Endometrium (tissue), 2 donors: ENCODE data around the gene ELAVL4.

Source experiments
- FAIRE-seq: peaks from 2 replicates; lab custom pipeline; 2012; peaks lifted over from hg19 to GRCh38; lab: Jason Lieb, UNC
- donor health status: control.
- donor health status: control.

ELAVL4 gene

DNA sequence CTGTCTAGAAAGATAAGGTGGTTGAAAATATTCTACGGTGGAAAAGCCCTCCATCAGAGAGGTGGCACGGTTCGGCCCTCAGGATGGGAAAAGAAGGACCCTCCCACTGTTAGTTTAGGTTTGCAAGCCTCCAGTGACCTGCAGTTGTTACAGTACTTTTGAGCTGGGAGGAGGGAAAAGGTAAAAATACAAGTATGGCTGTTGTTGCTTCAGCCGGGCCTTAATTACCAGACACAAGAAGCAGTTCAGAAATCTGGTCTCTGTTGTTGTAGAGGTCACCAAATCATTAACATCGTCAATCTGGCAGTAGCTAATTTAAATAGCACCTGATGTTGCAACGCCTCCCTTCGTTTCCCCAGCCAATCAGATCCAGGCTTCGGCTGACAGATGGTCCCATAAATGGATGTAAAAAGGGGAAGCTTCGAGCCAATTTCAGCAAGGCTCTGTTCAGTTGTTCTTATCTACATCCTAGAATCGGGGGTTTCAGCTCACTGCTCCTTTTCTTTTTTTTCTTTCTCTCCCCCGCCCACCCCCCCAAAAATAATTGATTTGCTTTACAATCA, at the start of gene ELAVL4:
Gene ELAVL4, plus strand, starts transcription at position 424 of the 563 bp plus-strand sequence. CDS start 270 bp downstream, outside the sequence.
- FAIRE-seq: no peak

DNA sequence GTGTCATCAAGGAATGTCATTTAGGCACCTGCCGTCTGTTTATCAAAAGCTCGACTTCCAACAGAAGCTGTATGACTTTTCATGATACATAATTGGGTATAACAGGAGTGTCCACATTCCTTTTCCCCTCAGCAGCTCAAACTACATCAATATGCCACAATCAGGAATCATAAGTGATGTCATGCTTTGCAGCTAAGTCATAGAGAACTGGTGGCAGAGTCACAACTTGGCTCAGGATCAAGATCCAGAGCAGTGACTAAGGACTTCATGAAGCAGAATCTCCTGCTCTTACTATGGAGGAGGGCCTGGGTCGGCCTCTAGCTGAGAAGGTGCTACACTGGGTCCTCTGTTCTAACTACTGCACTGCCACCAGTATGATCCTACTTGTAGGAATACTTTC, 48.4 kb upstream of the ELAVL4 start:
- no peak for FAIRE-seq

GRCh38 chr1:50066806-50067205, 41.9 kb upstream of the ELAVL4 start:
- no peak for FAIRE-seq

DNA sequence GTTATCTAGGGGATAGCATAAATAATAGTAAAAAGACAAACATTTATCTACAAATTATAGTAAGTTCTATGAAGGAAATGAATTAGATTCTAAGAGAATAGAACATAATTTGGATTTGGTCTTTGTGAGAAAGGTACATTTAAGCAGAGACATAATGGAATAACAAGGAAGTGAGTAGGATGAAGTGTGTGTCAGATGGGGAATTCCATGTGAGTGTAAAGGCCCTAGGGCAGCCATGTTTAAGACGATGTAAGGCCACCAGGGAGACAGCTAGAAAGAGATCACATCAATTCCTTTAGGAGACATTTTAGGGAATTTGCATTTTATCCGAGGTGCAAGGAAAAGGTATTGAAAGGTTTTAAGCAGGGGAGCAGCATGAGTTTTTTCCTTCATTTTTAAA, 33.8 kb upstream of the ELAVL4 start:
- no peak for FAIRE-seq

DNA sequence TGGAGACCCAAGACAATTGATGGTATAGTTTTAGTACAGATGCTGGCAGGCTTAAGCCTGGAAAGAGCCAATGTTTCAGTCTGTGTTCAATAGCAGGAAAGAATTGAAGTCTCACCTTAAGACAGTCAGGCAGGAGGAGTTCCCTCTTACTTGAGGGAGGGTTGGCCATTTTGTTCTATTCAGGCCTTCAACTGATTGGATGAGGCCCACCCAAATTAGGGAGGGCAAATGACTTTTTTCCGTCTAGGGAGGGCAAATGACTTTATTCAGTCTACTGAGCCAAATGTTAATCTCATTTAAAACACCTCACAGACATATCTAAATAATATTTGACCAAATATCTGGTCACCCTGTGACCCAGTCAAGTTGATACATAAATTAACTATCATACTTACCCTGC, 31.4 kb upstream of the ELAVL4 start:
- FAIRE-seq: no peak

- no peak for FAIRE-seq
Measured at GRCh38 chr1:50080904-50081586, 27.7 kb upstream of the ELAVL4 start.

GRCh38 chr1:50084389-50084788, 24.3 kb upstream of the ELAVL4 start:
- no peak for FAIRE-seq

DNA sequence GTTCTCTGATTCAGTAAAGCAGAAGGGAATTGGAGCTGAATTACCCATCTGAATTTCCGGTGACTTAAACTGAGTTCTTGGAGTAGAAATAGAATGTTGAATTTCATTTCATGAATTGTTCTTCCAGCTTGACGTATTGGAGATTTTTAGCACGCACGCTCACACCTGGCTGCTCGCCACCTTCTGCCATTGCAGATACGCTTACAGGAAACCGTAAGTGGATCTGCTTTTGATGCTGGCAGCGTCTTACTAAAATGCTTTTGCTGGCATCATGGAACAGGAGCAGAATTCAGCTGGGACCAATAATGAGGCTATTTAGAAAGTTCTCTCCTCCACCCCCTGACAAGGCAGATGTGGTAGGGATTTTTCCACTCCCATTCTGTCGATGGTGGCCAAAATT, 17.7 kb upstream of the ELAVL4 start:
- FAIRE-seq: no peak

DNA sequence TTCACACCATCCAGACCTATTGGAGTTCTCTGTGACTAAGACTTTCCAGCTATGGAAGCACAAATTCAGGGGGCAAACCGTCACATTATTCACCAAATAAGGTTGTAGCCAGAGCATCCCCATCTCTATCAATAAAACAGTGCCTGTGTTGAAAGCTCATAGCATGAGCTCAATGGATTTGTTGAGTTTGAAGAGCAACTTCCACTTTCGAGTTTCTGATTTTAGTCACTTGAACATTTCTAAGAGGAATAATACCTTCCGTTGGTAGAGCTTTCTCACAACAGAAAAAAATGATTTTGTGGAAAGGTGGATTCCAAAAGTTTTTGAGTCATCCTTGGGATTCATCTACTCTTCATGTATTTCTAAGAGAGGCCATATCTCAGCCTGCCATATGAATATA, 13.0 kb upstream of the ELAVL4 start:
- no peak for FAIRE-seq

DNA sequence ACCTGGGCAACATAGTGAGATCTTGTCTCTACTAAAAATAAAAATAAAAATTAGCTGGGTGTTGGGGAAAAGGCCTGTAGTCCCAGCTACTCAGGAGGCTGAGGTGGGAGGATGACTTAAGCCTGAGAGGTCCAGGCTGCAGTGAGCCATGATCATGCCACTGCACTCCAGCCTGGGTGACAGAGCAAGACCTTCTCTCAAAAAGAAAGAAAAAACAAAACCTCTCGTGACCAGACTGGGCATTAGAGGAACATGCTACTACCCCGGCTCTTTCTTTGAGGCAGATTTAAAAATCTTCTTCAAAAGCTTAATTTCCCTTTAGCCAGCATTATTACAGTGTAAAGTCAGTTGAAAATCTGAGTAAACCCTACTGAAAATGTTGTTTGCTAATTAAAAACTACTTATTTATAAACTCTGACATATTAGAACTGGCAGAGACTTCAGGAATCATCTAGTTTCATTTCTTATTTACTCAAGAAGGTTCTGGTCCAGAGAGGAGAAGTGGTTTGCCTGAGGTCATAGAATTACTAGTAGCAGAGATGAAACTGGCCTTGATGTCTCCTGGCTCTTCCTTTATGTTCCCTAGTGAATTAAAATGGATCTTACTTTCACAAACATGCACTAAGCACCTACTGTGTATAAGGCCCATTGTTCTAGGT, 11.6 kb upstream of the ELAVL4 start:
- FAIRE-seq: no peak

DNA sequence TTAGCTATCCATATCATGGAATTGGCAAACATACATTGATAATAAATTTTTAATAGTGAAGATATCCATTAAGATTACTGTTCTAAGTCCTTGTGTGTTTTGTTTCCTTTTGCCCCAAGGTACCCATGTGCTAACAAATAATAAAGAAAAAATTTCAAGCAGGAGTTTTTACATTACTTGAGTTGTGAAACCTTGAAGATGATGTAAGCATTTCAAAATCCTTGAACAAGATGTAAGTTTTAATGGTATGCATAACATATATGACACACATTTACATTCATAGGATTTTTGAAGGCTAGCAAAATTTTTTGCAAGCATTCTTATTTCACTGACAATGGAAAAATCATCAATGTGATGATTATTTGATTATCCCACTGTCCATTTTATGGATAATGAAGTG, 10.9 kb upstream of the ELAVL4 start:
- FAIRE-seq: no peak

DNA sequence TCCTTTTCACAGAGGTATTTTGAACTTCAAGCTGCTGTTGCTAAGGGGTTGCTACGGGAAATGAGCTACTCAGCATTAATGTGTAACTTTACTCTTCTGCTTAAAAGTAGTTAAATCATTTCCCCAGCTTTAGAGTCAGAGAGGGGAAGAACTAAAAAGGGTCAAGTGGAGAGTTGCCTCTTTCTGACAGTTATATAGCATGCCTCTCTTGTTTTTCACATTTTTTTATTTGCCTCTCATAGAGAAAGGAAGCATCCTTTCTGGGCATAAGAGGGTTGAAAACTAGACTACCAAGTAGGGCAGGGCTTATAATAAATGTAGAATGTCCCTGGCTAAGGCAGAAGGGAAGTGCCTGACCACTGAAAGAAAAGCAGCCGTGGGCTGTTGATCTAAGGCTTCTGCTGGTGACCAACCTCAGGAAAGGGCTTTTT, 10.1 kb upstream of the ELAVL4 start:
- no peak for FAIRE-seq

DNA sequence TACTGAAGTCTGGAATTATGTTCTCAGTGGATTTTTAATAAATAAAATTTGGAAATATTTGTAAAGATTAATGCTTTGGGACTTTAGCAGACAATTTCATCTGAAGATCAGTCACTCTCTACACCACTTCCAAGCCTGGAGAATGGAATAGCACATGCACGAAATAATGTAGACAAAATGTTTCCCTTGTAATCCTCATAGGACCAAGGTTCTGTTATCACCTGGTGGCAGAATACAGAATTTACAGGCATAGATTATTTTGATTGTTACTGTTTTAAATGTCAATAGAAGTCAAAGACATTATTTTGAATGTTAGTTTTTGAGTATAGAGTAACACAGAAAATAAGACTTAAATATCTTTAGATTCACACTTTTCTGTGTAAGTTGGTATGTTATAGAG, 9.1 kb upstream of the ELAVL4 start:
- FAIRE-seq: no peak

DNA sequence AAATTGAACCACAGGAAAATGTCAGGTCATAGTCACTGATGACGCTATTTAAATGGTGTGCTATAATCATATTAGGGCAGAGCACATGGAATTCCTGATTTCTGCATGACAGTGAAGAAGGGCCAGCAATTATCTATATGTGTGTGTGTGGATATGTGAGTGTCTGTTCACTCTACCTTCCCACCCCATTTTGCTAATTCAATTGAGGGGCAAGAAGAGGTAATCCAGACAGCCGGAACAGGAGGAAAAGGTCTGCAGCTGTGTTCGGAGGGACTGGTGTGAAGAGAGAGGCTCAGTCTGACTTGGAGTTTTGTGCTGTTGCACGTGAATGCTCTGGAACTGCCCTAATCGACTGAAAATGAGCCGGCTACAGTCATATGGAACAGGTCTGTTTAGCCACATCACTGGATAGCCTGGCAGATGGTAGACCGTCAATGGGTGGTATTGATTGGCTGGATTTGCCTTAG, 5.1 kb upstream of the ELAVL4 start:
- FAIRE-seq: no peak

DNA sequence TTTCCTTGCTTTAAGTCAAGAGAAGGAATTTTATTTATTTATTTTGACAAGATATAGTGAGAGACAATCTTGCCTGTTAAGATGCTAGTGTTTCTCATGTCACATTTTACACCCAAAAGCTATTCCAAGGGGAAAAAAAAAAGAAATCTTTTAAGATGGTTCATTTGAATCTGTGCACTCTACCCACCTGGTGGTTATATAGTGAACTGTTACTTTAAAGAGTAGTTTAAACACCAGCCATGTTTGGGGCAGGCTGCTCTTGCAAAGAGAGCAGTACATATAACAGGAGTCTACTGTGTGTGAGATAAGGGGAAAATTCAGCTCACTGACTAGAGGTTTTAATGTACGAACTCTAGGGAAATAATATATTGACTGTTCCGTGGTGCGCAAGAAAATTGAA, 3.3 kb upstream of the ELAVL4 start:
- no peak for FAIRE-seq

GRCh38 chr1:50106095-50106761, 2.5 kb upstream of the ELAVL4 start:
- FAIRE-seq: no peak

GRCh38 chr1:50109116-50109515, 396 bp downstream of the ELAVL4 start:
- FAIRE-seq: no peak

- no peak for FAIRE-seq
Measured at GRCh38 chr1:50109647-50110075, 941 bp downstream of the ELAVL4 start.

DNA sequence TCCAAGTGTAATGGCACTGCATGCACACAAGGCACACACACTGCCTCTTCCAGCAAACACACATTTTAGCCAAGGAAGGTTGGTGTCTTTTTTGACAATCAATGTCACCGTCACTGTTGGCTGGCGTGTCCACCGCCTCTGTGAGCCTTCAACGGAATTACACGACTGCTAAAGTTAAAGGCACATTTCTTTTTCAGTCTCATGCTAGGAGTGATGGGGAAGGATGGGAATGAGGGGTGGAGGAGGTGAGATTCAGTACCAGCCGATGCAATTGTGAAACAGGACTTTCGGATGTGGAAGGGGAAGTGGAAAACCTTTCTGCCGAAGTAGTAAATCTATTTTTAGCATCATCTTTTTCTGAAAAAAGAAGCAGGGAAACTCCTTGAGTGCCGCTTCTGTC, 1.4 kb downstream of the ELAVL4 start:
- no peak for FAIRE-seq

- no peak for FAIRE-seq
Measured at GRCh38 chr1:50110656-50111055, 1.9 kb downstream of the ELAVL4 start.

DNA sequence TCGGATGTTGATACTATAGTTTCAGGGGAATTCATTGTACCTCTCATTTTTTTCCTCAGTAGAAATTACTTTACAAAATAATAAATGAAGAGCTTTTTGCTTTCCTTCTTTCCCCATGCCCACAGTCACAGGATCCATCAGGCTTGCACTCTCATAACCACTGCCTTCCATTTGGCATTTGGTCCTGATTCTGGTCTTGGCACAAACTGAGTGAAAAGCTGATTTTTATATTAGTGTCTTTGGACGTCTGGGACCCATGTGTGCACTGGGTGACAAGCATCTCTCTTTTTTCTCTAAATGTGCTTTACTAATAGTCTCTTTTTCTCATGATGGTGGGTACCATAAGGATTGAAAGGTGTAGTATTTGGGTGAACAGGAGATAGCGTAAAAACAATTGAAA, 2.8 kb downstream of the ELAVL4 start:
- no peak for FAIRE-seq

GRCh38 chr1:50112193-50112592, 3.5 kb downstream of the ELAVL4 start:
- no peak for FAIRE-seq

- no peak for FAIRE-seq
Measured at GRCh38 chr1:50123071-50123470, 14.4 kb downstream of the ELAVL4 start.
